Fibroblast of pulmonary artery (primary cell): ENCODE results near the gene AGER.
A peak's percentile ranks its signal among the peaks of the same experiment; 100 is the strongest.
"Not testable (repeated sequence)": the region's sequence is repeated elsewhere in the genome, so short reads cannot be mapped to it uniquely, and the experiment has no call there.

Experiments used
- DNase-seq: peaks from one replicate; pipeline ENCODE4 v3.0.0-alpha.2; 2010; ENCODE audit warnings: low read depth
- H3K4me3 ChIP-seq: replicated peaks from 2 replicates; pipeline ENCODE4 v1.5.1; 2011; ENCODE audit warnings: low read depth, mild to moderate bottlenecking, control low read depth, low read length, moderate library complexity
- TF ChIP-seq, protein P1 (sequence below): IDR thresholded peaks from 2 replicates; pipeline ENCODE4 v1.5.1; 2011; ENCODE audit warnings: mild to moderate bottlenecking, control low read depth, low read length, inconsistent platforms; ENCODE audit errors: missing control alignments

Gene AGER

DNA sequence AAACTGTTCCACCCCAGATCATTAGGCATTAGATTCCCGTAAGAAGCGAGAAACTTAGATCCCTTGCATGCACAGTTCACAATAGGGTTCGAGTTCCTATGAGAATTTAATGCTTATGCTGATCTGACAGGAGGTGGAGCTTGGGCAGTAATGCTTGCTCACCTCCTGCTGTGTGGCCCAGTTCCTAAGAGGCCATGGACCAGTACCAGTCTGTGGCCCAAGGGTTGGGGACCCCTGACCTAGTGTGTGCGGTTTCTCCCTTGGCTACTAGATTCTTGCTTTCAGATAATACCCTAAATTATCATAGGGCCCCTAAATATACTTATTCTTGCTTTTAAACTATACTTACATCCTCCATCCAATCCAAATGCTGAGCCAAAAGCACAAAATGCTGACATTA lies 10.3 kb upstream of the AGER start:
- DNase-seq, result no peak
- H3K4me3 ChIP-seq, result no peak overlapping the region
- TF ChIP-seq, protein P1, sequence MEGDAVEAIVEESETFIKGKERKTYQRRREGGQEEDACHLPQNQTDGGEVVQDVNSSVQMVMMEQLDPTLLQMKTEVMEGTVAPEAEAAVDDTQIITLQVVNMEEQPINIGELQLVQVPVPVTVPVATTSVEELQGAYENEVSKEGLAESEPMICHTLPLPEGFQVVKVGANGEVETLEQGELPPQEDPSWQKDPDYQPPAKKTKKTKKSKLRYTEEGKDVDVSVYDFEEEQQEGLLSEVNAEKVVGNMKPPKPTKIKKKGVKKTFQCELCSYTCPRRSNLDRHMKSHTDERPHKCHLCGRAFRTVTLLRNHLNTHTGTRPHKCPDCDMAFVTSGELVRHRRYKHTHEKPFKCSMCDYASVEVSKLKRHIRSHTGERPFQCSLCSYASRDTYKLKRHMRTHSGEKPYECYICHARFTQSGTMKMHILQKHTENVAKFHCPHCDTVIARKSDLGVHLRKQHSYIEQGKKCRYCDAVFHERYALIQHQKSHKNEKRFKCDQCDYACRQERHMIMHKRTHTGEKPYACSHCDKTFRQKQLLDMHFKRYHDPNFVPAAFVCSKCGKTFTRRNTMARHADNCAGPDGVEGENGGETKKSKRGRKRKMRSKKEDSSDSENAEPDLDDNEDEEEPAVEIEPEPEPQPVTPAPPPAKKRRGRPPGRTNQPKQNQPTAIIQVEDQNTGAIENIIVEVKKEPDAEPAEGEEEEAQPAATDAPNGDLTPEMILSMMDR, result no peak

DNA sequence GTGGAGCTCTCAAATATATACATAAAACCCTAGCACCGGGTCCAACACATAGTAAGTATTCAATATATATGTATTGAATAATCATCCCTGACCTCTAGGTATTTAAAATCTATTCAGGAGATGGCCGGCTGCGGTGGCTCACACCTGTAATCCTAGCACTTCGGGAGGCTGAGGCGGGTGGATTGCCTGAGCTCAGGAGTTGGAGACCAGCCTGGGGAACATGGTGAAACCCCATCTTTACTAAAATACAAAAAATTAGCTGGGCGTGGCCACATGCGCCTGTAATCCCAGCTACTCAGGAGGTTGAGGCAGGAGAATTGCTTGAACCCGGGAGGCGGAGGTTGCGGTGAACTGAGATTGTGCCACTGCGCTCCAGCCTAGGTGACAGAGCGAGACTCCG lies 9.0 kb upstream of the AGER start:
- DNase-seq, H3K4me3 ChIP-seq: not testable (repeated sequence)

DNA sequence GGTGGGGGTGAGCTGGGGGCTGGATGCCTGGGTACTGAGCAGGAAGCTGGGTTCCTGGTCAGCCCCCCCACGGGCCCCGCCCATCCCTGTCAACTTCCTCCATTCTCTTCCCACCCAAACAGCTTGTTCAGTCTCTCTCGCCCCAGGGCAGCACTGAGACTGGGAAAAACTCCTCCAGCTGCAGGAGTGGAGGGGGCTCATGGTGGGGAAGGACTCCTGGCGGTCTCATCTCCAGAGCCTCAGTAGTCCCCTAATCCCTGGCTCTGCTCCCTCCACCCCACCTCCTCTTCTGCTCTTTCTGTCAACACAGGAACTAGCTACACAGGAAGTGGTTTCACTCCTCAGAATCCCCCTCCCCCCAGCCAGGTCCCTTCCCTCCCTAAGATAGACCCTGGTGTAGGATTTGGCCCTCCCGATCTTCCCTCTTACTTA lies 8.6 kb upstream of the AGER start, which contains the start of gene GPSM3:
GPSM3 (minus strand) TSS at position 36 of the 432 bp plus-strand sequence. CDS start 130 bp downstream, outside the sequence.
- DNase-seq, result peak; percentile 57
- TF ChIP-seq, protein P1, result no peak
- peak within 1 kb of the TSS; percentile 2 for H3K4me3 ChIP-seq

DNA sequence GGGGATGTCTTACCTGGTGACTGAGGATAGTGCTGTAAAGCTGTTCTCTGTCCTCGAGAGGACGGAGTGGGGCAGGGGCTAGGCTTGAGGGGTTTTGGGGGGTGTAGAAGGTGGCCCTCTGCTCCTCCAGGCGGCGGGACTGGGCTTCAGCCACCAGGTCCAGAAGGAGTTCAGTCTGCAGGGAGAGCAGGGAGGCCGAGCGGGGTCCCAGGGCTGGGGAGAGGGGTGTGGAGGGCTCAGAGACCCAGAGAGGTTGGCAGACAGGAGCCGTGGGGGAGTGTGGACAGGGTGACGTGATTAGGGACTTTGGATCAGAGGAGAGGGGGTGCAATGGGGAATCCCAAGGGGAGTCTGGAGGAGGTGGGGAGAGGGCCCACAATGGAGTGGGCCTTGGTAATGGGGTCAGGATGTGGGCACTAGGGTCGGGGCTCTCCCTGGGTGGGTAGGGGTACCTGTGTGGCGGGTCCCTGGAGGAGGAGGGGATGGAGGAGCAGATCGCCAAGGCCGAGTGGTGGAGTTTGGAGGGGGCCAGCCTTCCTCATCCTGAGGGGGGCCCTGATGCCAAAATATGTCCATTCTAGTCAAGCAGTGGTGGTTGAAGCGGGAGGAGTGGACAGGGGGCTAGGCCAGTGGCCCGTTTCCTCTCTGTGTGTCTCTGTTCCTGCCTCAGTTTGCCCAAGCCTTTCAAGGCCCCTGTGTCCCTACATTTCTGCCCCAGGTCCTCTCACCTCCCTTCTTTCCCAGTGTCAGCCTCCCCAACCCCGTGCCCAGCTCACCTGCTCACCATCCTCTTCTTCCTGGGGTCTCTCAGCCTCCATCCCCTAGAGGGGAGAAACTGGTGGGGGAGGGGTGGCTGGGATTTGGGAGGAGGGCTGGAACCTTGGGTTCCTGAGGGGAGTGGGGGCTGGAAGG lies 7.9 kb upstream of the AGER start:
- TF ChIP-seq, protein P1, result no peak
- H3K4me3 ChIP-seq, result no peak overlapping the region
- no peak for DNase-seq

DNA sequence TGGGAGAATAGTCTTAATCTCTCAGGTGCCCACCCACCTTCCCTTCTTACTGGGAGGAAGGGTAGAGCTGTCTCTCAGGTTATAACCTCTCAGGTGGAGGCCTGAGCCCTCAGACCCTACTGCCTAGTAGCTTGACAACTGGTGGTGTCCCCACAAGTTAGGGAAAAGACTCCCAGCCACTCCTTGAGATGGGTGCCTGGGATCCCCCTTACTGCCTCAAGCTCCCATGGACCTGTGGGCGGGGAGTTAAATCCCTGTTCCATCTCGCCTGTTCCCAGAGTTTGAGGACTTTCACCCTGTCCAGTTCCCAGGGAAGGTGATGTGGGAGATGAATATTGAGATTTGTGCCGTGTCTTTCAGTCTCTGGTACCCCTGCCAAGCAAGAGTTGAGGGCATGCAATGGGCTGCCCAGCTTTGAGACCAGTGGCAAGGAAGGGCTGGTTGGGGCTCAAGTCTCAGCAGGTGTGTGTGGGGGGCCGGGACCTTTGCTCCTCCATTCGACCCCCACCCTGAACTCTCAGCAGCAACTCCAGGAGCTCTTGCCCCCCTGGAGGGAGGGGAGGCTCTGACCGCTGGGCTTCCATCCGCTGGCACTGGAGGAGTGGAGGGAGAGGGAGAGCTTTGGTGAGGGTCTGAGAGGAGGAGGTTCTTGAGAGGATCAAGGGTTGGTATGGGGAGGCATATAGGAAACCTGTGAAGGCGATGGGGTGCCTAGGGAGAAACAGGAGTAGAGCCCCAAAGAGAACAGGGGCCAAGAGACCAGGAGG lies 7.0 kb upstream of the AGER start:
- H3K4me3 ChIP-seq, result peak overlapping the region; percentile 82
- DNase-seq, result no peak
- TF ChIP-seq, protein P1, result no peak

- H3K4me3 ChIP-seq, result peak within 1 kb of the TSS; percentile 82
- DNase-seq, result peak; percentile 94
- TF ChIP-seq, protein P1, result no peak
Observed at GRCh38 chr6:32190054-32190851, 6.2 kb upstream of the AGER start, which contains the start of gene PBX2. Gene PBX2 (minus strand): TSS chr6:32190202. CDS start chr6:32189915, 287 bp downstream.

DNA sequence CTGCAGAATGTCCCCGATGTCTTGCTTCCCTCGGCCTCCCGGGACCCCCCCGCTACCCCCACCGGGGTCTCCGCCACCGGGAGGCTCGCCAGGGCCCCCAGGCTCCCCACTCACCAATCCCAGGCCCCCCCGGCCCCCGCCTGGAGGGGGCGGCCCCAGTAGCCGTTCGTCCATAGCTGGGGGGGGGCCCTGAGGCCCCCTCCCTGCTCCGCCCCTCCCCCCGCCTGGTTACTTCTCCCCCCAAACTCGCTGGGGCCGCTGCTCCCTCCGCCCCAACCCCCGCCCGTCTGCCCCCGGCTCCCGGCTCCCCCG lies 5.6 kb upstream of the AGER start:
- TF ChIP-seq, protein P1, result no peak
- H3K4me3 ChIP-seq, result peak overlapping the region; percentile 82
- no peak for DNase-seq
